Ectodermal cell (in vitro differentiated cells): ENCODE results near the gene ITGA2B.
"Not testable (repeated sequence)": the region's sequence is repeated elsewhere in the genome, so short reads cannot be mapped to it uniquely, and the experiment has no call there.

ENCODE experiments used
- H3K27ac ChIP-seq: 2 replicates; pipeline ENCODE4 v1.7.0; 2013; ENCODE audit warnings: mild to moderate bottlenecking, low read depth, low read length; ENCODE audit not compliant: insufficient read depth, poor library complexity, severe bottlenecking
- H3K27me3 ChIP-seq: 2 replicates; pipeline ENCODE4 v1.7.0; 2013; ENCODE audit warnings: mild to moderate bottlenecking, low read length; ENCODE audit not compliant: insufficient read depth, control insufficient read depth, poor library complexity, severe bottlenecking
- H3K36me3 ChIP-seq: one replicate; pipeline ENCODE4 v1.7.0; 2013; ENCODE audit warnings: low read length; ENCODE audit not compliant: control insufficient read depth, insufficient read depth
- H3K4me1 ChIP-seq: one replicate; pipeline ENCODE4 v1.7.0; 2013; ENCODE audit warnings: low read length; ENCODE audit not compliant: control insufficient read depth, insufficient read depth
- H3K4me3 ChIP-seq: 2 replicates; pipeline ENCODE4 v1.7.0; 2013; ENCODE audit warnings: low read depth, low read length, control low read depth; ENCODE audit not compliant: insufficient read depth
- H3K9me3 ChIP-seq: 2 replicates; pipeline ENCODE4 v1.7.0; 2013; ENCODE audit warnings: mild to moderate bottlenecking, low read length, moderate library complexity; ENCODE audit not compliant: control insufficient read depth
- WGBS, 2 experiments: methylation state at CpG; one replicate each; pipeline ENCODE4 v1.1.7; 2013; ENCODE audit warnings: missing lambda C conversion rate in 2 of 2; 5-methylcytosine and 5-hydroxymethylcytosine counted together

ITGA2B gene

DNA sequence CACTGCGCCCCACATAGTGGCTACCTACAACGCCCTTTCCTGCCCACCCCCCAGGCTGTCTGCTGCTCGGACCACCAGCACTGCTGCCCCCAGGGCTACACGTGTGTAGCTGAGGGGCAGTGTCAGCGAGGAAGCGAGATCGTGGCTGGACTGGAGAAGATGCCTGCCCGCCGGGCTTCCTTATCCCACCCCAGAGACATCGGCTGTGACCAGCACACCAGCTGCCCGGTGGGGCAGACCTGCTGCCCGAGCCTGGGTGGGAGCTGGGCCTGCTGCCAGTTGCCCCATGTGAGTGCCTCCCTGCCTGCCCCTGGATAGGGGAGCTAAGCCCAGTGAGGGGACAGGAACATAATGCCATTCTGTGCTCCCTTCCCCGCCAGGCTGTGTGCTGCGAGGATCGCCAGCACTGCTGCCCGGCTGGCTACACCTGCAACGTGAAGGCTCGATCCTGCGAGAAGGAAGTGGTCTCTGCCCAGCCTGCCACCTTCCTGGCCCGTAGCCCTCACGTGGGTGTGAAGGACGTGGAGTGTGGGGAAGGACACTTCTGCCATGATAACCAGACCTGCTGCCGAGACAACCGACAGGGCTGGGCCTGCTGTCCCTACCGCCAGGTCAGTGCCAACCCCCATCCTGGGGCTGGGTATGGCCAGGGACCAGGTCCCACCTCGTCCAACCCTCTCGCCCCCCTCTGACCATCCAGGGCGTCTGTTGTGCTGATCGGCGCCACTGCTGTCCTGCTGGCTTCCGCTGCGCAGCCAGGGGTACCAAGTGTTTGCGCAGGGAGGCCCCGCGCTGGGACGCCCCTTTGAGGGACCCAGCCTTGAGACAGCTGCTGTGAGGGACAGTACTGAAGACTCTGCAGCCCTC is 37.3 kb downstream of the ITGA2B start:
- H3K4me3 ChIP-seq, result no peak overlapping the region
- H3K27ac ChIP-seq, result no peak overlapping the region
- 95 to 96% methylated on average over 36 of the region's 36 CpGs for WGBS, 2 experiments
- H3K9me3 ChIP-seq, result no peaks in the 10 kb centered on the region
- no peaks in the 10 kb centered on the region for H3K4me1 ChIP-seq
- peaks cover 6% of the 10 kb centered on the region for H3K36me3 ChIP-seq
- H3K27me3 ChIP-seq, result peaks cover 8% of the 10 kb centered on the region

- Histone ChIP-seq H3K27ac (no peak overlapping the region), H3K4me3 (no peak overlapping the region), H3K36me3 (peaks cover 6% of the 10 kb centered on the region), H3K9me3 (no peaks in the 10 kb centered on the region), H3K4me1 (no peaks in the 10 kb centered on the region), H3K27me3 (peaks cover 8% of the 10 kb centered on the region)
- WGBS, 2 experiments, result 93 to 96% methylated on average over 8 of the region's 8 CpGs
Observed at GRCh38 chr17:44351464-44351863, 38.0 kb downstream of the ITGA2B start.

- no peak overlapping the region for H3K27ac ChIP-seq
- H3K27me3 ChIP-seq, result peaks cover 8% of the 10 kb centered on the region
- no peaks in the 10 kb centered on the region for H3K9me3 ChIP-seq
- 80 to 85% methylated on average over 6 of the region's 6 CpGs for WGBS, 2 experiments
- H3K4me1 ChIP-seq, result peaks cover 5% of the 10 kb centered on the region
- H3K4me3 ChIP-seq, result no peak overlapping the region
- peaks cover 6% of the 10 kb centered on the region for H3K36me3 ChIP-seq
Observed at GRCh38 chr17:44350733-44351226, 38.7 kb downstream of the ITGA2B start.

DNA sequence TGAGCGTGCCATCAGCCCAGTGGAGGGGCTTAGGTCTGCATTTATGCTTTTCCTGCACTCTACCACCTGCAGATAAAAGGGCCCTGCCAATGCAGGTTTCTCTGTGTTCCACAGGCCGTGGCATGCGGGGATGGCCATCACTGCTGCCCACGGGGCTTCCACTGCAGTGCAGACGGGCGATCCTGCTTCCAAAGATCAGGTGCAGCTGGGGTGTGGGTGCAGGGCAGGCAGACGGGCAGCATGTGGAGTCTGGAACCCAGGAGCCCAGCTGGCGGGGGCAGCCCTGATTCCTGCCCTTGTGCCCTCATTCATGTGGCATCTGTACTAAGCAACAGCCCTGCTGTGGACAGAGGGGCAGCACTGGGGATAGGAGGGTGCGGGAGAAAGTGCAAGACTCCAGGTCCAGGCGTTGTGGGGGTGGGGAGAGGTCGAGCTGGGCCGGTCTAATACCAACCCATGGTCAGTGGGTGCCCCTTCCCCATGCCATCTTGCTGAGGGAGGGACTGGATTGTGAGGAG is 39.8 kb downstream of the ITGA2B start:
- Histone ChIP-seq H3K27me3 (peaks cover 8% of the 10 kb centered on the region), H3K4me3 (no peak overlapping the region), H3K9me3 (no peaks in the 10 kb centered on the region), H3K27ac (no peak overlapping the region), H3K36me3 (no peaks in the 10 kb centered on the region), H3K4me1 (peaks cover 6% of the 10 kb centered on the region)
- 92 to 94% methylated on average over 12 of the region's 12 CpGs for WGBS, 2 experiments

- Histone ChIP-seq H3K4me1 (peaks cover 6% of the 10 kb centered on the region), H3K4me3 (no peak overlapping the region), H3K27me3 (peaks cover 8% of the 10 kb centered on the region), H3K27ac (no peak overlapping the region), H3K36me3 (no peaks in the 10 kb centered on the region), H3K9me3 (no peaks in the 10 kb centered on the region)
- 95 to 96% methylated on average over 6 of the region's 6 CpGs for WGBS, 2 experiments
Observed at GRCh38 chr17:44348988-44349364, 40.5 kb downstream of the ITGA2B start.

DNA sequence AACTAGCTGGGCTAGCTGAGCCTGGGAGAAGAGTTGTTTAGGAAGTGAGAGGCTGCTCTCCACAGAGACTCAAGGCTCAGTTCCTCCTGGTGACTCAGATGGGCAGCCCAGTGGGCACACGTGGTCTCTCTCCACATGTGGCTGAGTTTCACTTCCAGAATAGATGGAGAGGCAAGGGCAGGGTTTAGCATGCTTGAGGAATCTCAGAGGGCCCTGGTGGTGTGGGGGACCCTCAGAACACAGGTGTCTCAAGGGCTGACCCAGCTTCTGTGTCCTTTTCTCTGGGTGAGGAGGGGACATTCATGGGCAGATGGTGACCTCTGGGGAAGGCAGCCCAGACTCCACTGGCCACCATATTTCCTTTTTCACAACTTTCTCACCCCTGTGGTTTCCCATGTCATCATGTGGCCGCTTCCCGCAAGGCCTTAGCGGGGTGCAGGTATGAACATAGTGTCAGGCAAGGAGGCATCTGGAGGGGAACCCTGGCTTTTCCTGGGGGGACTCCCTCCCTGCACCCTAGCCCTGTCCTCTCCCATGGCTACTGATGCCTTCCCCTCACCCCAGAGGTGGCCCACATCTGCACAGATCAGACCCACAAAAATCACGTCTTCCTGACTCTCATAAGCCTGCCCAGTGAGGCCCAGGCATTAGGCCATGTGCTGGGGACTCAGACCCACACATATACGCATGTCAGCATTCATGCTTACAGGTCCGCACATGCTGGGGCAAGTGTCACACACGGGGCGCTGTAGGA is 41.0 kb downstream of the ITGA2B start:
- H3K4me3 ChIP-seq, result no peak overlapping the region
- 92% methylated on average over 9 of the region's 9 CpGs for WGBS, 2 experiments
- no peaks in the 10 kb centered on the region for H3K36me3 ChIP-seq
- peaks cover 4% of the 10 kb centered on the region for H3K27me3 ChIP-seq
- H3K9me3 ChIP-seq, result no peaks in the 10 kb centered on the region
- H3K4me1 ChIP-seq, result peaks cover 6% of the 10 kb centered on the region
- H3K27ac ChIP-seq, result no peak overlapping the region

DNA sequence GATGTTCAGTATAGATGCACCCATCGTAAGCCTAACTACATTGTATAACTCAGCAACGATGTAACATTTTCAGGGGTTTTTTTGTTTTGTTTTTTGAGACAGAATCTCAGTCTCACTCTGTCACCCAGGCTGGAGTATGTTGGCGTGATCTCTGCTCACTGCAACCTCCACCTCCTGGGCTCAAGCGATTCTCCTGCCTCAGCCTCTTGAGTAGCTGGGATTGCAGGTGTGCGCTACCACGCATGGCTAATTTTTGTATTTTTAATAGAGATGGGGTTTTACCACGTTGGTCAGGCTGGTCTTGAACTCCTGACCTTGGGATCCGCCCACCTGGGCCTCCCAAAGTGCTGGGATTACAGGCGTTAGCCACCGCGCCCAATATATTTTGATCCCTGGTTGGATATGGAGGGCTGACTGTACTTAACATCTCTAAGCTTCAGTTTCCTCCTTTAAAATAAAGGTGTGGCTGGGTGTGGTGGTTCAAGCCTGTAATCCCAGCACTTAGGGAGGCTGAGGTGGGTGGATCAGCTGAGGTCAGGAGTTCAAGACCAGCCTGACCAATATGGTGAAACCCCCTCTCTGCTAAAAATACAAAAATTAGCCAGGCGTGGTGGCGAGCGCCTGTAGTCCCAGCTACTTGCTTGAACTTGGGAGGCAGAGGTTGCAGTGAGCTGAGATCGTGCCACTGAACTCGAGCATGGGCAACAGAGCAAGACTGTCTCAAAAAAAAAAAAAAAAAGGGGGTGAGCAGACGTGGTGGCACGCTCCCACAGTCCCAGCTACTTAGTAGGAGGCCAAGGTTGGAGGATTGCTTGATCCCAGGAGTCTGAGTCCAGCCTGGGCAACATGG is 42.0 kb downstream of the ITGA2B start:
- H3K36me3 ChIP-seq, H3K4me3 ChIP-seq, H3K4me1 ChIP-seq, H3K9me3 ChIP-seq, H3K27me3 ChIP-seq, H3K27ac ChIP-seq: not testable (repeated sequence)
- WGBS, 2 experiments, result 89 to 93% methylated on average over 17 to 18 of the region's 18 CpGs

DNA sequence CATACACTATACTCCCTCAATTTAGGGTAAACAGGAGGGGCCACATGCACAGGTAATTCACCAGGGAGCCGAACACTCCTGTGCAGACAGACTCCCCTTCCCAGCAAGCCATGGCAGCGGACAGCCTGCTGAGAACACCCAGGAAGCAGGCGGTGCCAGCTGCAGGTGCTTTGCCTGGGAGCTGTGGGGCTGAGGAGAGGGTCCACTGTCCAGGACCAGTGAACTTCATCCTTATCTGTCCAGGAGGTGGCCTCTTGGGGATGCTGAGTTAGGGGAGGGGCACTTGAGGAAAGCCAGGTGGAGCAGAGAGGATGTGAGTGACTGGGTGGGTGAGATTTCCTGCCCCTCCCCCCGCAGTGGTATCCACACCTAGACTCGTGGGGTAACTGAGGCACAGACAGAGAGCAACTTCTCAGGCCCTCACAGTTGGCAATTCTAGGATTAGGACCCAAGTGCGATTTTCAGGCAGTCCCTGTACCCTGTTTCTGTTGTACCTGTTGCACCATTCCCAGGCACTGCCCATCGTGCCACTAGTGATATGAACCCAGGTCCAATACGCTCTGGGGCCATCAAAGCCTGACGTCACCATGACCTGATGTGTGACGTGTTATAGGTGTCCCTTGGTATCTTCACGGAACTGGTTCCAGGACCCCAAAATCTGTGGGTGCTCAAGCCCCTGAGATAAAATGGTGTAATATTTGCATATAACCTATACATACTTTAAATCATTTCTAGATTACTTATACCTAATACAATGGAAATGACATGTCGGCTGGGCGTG is 43.2 kb downstream of the ITGA2B start:
- Histone ChIP-seq H3K27ac (no peak overlapping the region), H3K9me3 (no peaks in the 10 kb centered on the region), H3K4me3 (peak overlapping the region; percentile 61), H3K27me3 (no peaks in the 10 kb centered on the region), H3K36me3 (no peaks in the 10 kb centered on the region), H3K4me1 (peaks cover 6% of the 10 kb centered on the region)
- WGBS, 2 experiments, result 84 to 86% methylated on average over 13 of the region's 13 CpGs

DNA sequence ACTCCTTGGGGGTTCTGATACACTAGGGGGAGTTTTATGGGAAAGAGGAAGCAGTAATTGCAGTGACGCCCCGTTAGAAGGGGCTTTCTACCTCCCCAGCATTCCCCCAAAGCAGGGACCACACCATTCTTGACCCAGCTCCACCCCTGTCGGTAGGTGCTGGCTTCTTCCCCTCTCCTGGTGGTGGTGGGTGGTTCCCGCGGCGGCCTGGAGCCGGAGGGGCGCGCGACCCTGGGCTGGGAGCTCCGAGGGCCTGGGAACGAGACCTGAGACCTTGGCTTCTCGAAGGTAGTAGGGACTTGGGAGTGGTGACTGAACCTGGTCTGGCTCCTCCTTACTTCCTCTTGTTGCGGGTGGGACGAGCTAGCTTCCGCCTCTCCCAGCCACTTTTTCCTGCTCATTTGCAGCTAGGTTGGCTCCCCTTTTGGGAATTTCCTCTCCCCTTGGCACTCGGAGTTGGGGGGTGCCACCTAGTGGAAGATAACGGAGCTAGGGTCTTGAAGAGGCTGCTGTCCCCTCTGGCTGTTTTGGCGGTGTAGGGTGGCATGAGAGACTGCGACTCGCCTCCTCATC is 43.9 kb downstream of the ITGA2B start:
- H3K27me3 ChIP-seq, result no peaks in the 10 kb centered on the region
- peak overlapping the region; percentile 61 for H3K4me3 ChIP-seq
- 2% methylated on average over 18 to 21 of the region's 21 CpGs for WGBS, 2 experiments
- H3K4me1 ChIP-seq, result peaks cover 6% of the 10 kb centered on the region
- H3K27ac ChIP-seq, result no peak overlapping the region
- no peaks in the 10 kb centered on the region for H3K9me3 ChIP-seq
- no peaks in the 10 kb centered on the region for H3K36me3 ChIP-seq
